ENCODE data around the gene PPP1R8.

PPP1R8 gene

DNA sequence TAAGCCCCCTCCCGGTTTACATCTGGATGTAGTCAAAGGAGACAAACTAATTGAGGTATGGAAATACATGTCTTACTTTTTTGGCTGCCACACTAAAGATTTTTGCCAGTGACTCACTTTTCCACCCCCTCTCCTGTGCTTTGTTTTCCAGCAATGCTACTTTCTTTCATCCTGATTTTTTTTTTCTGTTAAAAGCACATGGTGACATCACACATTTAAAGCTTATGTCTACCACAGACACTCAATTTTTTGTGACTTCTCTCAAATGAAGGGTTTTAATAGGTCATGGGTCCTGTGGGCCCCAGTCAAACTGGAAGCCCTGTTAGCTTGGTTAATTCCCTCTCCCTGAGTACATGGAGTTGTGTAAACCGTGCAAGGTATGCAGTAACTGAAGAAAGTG is 2.2 kb downstream of the PPP1R8 start:
- no peaks in the 10 kb centered on the region for H3K9me2 ChIP-seq (replicated peaks; ENCODE audit: low read depth, low read length)
- H4K20me1 ChIP-seq (ENCODE audit: insufficient read depth, low read length, poor library complexity, severe bottlenecking), result peaks cover 35% of the 10 kb centered on the region
- H3F3A ChIP-seq (ENCODE audit: low read depth), result peaks cover 4% of the 10 kb centered on the region; the same call in 1 of the 2 replicates
- H3K4me2 ChIP-seq (ENCODE audit: low read depth, low read length, poor library complexity, severe bottlenecking), result peak overlapping the region; percentile 90
- no peak overlapping the region for H2AFZ ChIP-seq (ENCODE audit: low read length)
- H3K79me2 ChIP-seq (ENCODE audit: insufficient read depth, low read length), result peaks cover 69% of the 10 kb centered on the region
- peak overlapping the region; percentile 96 for H3K4me3 ChIP-seq (ENCODE audit: low read length, poor library complexity, severe bottlenecking)
- H3K9ac ChIP-seq (ENCODE audit: low read depth, low read length, poor library complexity, severe bottlenecking), result peak overlapping the region; percentile 94
- no peaks in the 10 kb centered on the region for H3K27me3 ChIP-seq (ENCODE audit: insufficient read depth, low read length, poor library complexity, severe bottlenecking)
- H3K36me3 ChIP-seq (ENCODE audit: insufficient read depth, low read length), result no peaks in the 10 kb centered on the region; the same call in 1 of the 2 replicates
- peaks cover 40% of the 10 kb centered on the region for H3K4me1 ChIP-seq (ENCODE audit: insufficient read depth, low read length, poor library complexity, severe bottlenecking)
- no peaks in the 10 kb centered on the region for H3K9me3 ChIP-seq (ENCODE audit: insufficient read depth, low read depth, low read length)
- TF ChIP-seq, protein P1, sequence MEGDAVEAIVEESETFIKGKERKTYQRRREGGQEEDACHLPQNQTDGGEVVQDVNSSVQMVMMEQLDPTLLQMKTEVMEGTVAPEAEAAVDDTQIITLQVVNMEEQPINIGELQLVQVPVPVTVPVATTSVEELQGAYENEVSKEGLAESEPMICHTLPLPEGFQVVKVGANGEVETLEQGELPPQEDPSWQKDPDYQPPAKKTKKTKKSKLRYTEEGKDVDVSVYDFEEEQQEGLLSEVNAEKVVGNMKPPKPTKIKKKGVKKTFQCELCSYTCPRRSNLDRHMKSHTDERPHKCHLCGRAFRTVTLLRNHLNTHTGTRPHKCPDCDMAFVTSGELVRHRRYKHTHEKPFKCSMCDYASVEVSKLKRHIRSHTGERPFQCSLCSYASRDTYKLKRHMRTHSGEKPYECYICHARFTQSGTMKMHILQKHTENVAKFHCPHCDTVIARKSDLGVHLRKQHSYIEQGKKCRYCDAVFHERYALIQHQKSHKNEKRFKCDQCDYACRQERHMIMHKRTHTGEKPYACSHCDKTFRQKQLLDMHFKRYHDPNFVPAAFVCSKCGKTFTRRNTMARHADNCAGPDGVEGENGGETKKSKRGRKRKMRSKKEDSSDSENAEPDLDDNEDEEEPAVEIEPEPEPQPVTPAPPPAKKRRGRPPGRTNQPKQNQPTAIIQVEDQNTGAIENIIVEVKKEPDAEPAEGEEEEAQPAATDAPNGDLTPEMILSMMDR (conservative IDR thresholded peaks at IDR 0.05; ENCODE audit: low read length), result no peak
- no peak for TF ChIP-seq EZH2phosphoT487 (IDR thresholded peaks at IDR 0.05; ENCODE audit: borderline replicate concordance)

DNA sequence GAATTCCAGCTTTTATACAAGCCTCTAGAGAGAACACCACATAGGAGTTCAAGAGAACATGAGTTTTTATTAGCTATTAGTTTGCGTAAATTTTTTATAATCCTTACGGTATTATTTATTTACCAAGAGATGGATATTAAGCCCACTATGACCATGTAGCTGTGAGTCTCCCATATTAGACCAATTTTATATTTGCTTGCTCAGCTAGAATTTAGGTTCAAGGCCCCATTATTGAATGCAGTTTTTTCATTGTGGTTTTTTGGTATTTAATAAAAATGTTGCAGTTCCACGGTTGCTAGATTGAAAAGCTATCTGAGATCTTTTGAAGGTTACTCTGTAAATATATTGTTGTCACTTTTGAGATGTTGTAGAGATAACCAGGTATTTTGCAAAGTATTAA is 2.9 kb downstream of the PPP1R8 start:
- Histone ChIP-seq H3K79me2 (ENCODE audit: insufficient read depth, low read length) (peaks cover 70% of the 10 kb centered on the region), H3K9me2 (replicated peaks; ENCODE audit: low read depth, low read length) (no peaks in the 10 kb centered on the region), H3K9ac (ENCODE audit: low read depth, low read length, poor library complexity, severe bottlenecking) (peak overlapping the region; percentile 94), H3K27me3 (ENCODE audit: insufficient read depth, low read length, poor library complexity, severe bottlenecking) (no peaks in the 10 kb centered on the region), H4K20me1 (ENCODE audit: insufficient read depth, low read length, poor library complexity, severe bottlenecking) (peaks cover 35% of the 10 kb centered on the region), H3K4me1 (ENCODE audit: insufficient read depth, low read length, poor library complexity, severe bottlenecking) (peaks cover 40% of the 10 kb centered on the region), H3K36me3 (ENCODE audit: insufficient read depth, low read length) (no peaks in the 10 kb centered on the region; the same call in 1 of the 2 replicates), H2AFZ (ENCODE audit: low read length) (no peak overlapping the region), H3K4me2 (ENCODE audit: low read depth, low read length, poor library complexity, severe bottlenecking) (peak overlapping the region; percentile 90), H3F3A (ENCODE audit: low read depth) (no peaks in the 10 kb centered on the region), H3K4me3 (ENCODE audit: low read length, poor library complexity, severe bottlenecking) (peak overlapping the region; percentile 96), H3K9me3 (ENCODE audit: insufficient read depth, low read depth, low read length) (no peaks in the 10 kb centered on the region)
- TF ChIP-seq, protein P1 (conservative IDR thresholded peaks at IDR 0.05; ENCODE audit: low read length), result no peak
- no peak for TF ChIP-seq EZH2phosphoT487 (IDR thresholded peaks at IDR 0.05; ENCODE audit: borderline replicate concordance)

DNA sequence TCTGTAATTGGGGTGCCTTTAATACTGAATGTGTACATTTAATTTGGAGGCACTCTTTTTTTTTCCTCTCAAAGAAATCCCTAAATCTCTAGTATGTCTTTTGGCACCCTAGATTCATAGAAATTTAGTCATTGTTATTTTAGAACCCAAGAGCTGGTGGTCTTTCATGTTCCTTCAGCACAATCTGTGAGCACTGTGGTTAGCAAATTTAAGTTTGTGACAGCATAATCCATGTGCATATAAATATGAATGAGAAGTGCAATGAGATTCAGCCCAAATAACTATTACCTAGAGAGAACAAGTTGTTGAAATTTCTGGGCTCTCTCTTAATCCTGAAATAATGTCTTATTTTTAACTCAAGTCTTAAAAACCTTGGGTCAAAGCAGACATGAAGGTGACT is 4.5 kb downstream of the PPP1R8 start:
- H3K27me3 ChIP-seq (ENCODE audit: insufficient read depth, low read length, poor library complexity, severe bottlenecking), result no peaks in the 10 kb centered on the region
- TF ChIP-seq, protein P1 (conservative IDR thresholded peaks at IDR 0.05; ENCODE audit: low read length), result no peak
- TF ChIP-seq EZH2phosphoT487 (IDR thresholded peaks at IDR 0.05; ENCODE audit: borderline replicate concordance), result no peak
- H3K9ac ChIP-seq (ENCODE audit: low read depth, low read length, poor library complexity, severe bottlenecking), result peak overlapping the region; percentile 94
- H3K79me2 ChIP-seq (ENCODE audit: insufficient read depth, low read length), result peaks cover 79% of the 10 kb centered on the region
- peaks cover 40% of the 10 kb centered on the region for H3K4me1 ChIP-seq (ENCODE audit: insufficient read depth, low read length, poor library complexity, severe bottlenecking)
- no peak overlapping the region for H2AFZ ChIP-seq (ENCODE audit: low read length)
- H3K4me2 ChIP-seq (ENCODE audit: low read depth, low read length, poor library complexity, severe bottlenecking), result peak overlapping the region; percentile 90
- no peaks in the 10 kb centered on the region for H3K9me3 ChIP-seq (ENCODE audit: insufficient read depth, low read depth, low read length)
- peaks cover 15% of the 10 kb centered on the region; the same call in 1 of the 2 replicates for H3K36me3 ChIP-seq (ENCODE audit: insufficient read depth, low read length)
- H3F3A ChIP-seq (ENCODE audit: low read depth), result no peaks in the 10 kb centered on the region
- peak overlapping the region; percentile 28 for H3K4me3 ChIP-seq (ENCODE audit: low read length, poor library complexity, severe bottlenecking)
- H3K9me2 ChIP-seq (replicated peaks; ENCODE audit: low read depth, low read length), result no peaks in the 10 kb centered on the region
- peaks cover 35% of the 10 kb centered on the region for H4K20me1 ChIP-seq (ENCODE audit: insufficient read depth, low read length, poor library complexity, severe bottlenecking)
